ENCODE results near the gene PLCL2. TPM values are rescaled to one million over a fixed set of nuclear protein-coding genes. Genes with fewer than 3 reads are reported as not detected.

Gene PLCL2
- total RNA-seq, 1 experiment from 2014 or later = 3.0 TPM

GRCh38 chr3:16893618-16894200 is 9.0 kb downstream of the PLCL2 start:
- no TSS peak for BruUV-seq (replicated peaks)
- no peak overlapping the region for H3K27ac ChIP-seq (ENCODE audit: low read length)
- intact Hi-C loops (cut with micrococcal nuclease; ENCODE audit: unreplicated experiment) = loop anchor here (10.0 kb wide), 1 partner anchor 341 kb away; no protein-coding TSS in a partner anchor
- peaks cover 9% of the 10 kb centered on the region for H3K4me1 ChIP-seq (ENCODE audit: control insufficient read depth, insufficient read depth, low read length)
- H3K36me3 ChIP-seq (ENCODE audit: control insufficient read depth, insufficient read depth, low read length) = no peaks in the 10 kb centered on the region
- ChIA-PET CTCF (no interaction called here), POLR2A (no interaction called here)
- in situ Hi-C loops (cut with HindIII; ENCODE audit: low pct_unique_long_range_greater_than_20kb, low sequenced_read_pairs) = no loop called here
- H3K27me3 ChIP-seq (ENCODE audit: control insufficient read depth, insufficient read depth, low read length) = no peaks in the 10 kb centered on the region
- H3K4me3 ChIP-seq (ENCODE audit: low read depth in 2 of 2, low read length in 2 of 2) = no peak overlapping the region
- DNase-seq (ENCODE audit: low read depth, low spot score) (no peak), ATAC-seq (no peak)
- no peaks in the 10 kb centered on the region for H3K9me3 ChIP-seq (ENCODE audit: control insufficient read depth, insufficient read depth, low read depth, low read length)
- TF ChIP-seq CTCF (IDR thresholded peaks at IDR 0.05) (no peak), SIN3A (IDR thresholded peaks at IDR 0.05; ENCODE audit: borderline replicate concordance, insufficient read depth, low read depth, low read length) (no peak), REST (IDR thresholded peaks at IDR 0.05; ENCODE audit: insufficient read depth in 1 of 2, low read depth in 2 of 2, low read length in 1 of 2) (no peak), POLR2AphosphoS5 (IDR thresholded peaks at IDR 0.05; ENCODE audit: low read depth, low read length) (no peak), TCF7L2 (IDR thresholded peaks at IDR 0.05; ENCODE audit: low read depth, low read length) (no peak)

- in situ Hi-C loops (cut with HindIII; ENCODE audit: low pct_unique_long_range_greater_than_20kb, low sequenced_read_pairs) = no loop called here
- no peak for ATAC-seq
Observed at GRCh38 chr3:16896094-16896627, 11.4 kb downstream of the PLCL2 start.

More at GRCh38 chr3:16896094-16896627, 11.4 kb downstream of the PLCL2 start:
- Histone ChIP-seq H3K4me3 (ENCODE audit: low read depth in 2 of 2, low read length in 2 of 2) (no peak overlapping the region), H3K36me3 (ENCODE audit: control insufficient read depth, insufficient read depth, low read length) (no peaks in the 10 kb centered on the region), H3K27me3 (ENCODE audit: control insufficient read depth, insufficient read depth, low read length) (no peaks in the 10 kb centered on the region), H3K4me1 (ENCODE audit: control insufficient read depth, insufficient read depth, low read length) (peaks cover 3% of the 10 kb centered on the region; the same call in 1 of the 2 replicates), H3K27ac (ENCODE audit: low read length) (no peak overlapping the region), H3K9me3 (ENCODE audit: control insufficient read depth, insufficient read depth, low read depth, low read length) (no peaks in the 10 kb centered on the region)
- TF ChIP-seq TCF7L2 (IDR thresholded peaks at IDR 0.05; ENCODE audit: low read depth, low read length) (no peak), CTCF (IDR thresholded peaks at IDR 0.05) (no peak), POLR2AphosphoS5 (IDR thresholded peaks at IDR 0.05; ENCODE audit: low read depth, low read length) (no peak), SIN3A (IDR thresholded peaks at IDR 0.05; ENCODE audit: borderline replicate concordance, insufficient read depth, low read depth, low read length) (no peak), REST (IDR thresholded peaks at IDR 0.05; ENCODE audit: insufficient read depth in 1 of 2, low read depth in 2 of 2, low read length in 1 of 2) (no peak)
- CTCF ChIA-PET = no interaction called here
- no TSS peak for BruUV-seq (replicated peaks)
- no peak for DNase-seq (ENCODE audit: low read depth, low spot score)
- intact Hi-C loops (cut with micrococcal nuclease; ENCODE audit: unreplicated experiment) = loop anchor here (10.0 kb wide), 1 partner anchor 339 kb away; no protein-coding TSS in a partner anchor
- POLR2A ChIA-PET = no interaction called here

Measured in Panc1 (cell line).